SKM-1 (cell line): ENCODE data around the gene PALD1.

Source experiments
- DNase-seq: peaks from one replicate; lab custom pipeline; 2025; ENCODE audit not compliant: unreplicated experiment; lab: John Stamatoyannopoulos, UW

PALD1 gene

DNA sequence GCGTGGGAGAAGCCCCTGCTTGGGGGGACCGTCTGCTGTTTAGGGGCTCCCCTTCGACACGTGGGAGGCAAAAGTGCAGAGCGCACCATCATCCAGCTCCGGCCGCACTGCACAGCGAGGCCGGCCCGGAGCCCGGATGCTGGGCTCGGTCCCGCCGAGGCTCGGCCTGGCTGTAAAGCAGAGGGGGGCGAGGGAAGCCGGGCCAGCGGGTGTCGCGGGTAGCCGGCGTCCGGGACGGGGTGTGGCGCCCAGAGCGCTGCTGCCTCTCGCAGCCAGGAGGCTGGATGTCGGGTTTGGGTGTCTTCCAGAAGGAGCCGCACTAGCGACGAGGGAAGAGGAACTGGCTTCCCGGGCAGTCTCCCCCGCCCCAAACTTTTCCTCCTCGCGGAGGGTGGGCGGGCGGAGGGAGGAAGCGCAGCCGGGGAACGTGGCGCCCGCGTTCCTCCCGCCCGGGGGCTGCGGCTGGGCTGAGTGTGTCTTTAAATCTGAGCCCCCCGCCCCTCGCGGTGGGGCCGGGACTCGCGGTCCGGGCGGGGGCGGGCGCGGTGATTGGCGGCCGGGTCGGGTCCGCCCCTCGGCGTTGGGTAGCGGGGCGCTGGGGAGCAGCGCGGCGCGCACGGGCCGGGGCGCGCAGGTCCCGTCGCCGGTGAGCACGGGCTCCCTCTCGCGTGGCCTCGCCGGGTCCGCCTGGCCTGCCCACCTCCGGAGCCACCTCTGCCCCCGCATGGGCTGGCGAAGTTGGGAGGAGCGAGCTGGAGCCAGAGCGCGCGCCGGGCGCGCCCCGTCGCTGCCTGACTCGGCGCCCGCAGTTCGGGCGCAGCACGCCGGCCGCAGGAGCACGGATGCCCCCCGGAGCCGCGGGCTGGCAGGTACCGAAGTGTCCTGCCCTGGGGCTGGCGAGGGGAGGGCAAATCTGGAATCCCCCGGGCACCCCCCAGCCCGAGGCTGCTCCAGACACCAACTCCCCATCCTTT lies at the start of gene PALD1:
TSS of gene PALD1 (plus strand) at position 577 of the 974 bp plus-strand sequence. CDS start 47,185 bp downstream, outside the sequence.
- DNase-seq, result peak; percentile 40

DNA sequence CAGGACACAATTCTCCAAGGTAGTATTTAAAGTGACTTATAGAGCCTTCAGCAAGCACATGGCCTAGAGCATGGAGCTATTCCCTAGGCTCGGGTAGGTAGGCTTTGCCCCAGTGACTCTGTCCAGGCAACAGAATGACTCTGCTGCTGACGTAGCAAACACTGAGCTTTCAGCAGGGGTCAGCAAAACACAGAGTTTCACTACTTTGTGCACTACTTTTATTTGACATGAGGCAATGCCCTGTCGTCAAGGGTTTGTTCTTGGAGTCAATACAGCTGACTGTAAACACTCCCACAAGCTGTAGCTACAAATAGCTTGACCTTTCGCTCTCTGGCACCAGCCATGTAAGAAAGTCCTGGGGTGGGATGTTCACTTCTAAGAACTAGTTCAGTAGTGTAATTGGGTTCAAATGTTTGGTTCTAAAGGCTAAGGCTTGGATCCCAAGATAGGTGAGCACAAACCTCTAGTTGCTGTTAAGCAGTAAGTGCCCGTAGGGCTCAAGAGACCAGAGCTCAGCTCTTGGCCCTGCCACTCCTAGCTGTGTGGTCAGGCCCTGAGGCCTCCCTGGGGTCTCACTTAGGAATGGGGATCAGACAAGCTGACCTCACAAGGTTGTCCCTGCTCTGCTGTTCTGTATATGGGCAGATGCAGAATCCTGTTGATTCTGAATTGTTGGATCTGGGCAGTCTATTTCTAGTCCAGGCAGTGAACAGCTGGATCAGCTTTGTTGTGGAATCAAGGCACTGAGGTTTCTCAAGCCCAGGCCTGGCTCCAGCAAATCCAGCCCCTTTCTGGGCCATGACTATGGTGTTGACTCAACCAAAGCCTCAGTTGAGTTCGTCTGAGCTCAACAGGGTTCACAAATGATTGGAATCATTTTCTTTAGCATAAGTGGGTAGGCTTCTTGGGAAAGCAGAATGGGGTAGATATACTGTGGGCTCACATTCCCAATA lies 47.8 kb upstream of the PALD1 start:
- no peak for DNase-seq

DNA sequence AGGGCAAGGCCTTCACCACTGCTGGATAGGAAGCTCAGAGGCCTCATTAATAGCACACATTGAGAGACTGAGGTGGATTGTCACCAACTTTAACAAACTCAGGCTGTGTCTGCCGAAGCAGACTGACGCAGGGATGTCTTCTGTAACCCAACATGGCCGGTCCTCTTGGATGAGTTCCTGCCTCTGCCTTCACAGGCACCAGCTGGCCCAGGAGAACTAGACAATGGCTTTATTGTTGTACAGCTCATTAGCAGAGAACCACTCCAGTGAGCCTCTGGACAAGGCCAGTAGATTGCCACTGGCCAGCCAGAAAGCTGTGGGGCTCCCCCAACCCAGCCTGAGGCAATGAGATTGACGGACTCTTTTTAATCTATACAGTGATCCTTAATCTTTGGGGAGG lies 46.5 kb upstream of the PALD1 start:
- DNase-seq, result no peak

DNA sequence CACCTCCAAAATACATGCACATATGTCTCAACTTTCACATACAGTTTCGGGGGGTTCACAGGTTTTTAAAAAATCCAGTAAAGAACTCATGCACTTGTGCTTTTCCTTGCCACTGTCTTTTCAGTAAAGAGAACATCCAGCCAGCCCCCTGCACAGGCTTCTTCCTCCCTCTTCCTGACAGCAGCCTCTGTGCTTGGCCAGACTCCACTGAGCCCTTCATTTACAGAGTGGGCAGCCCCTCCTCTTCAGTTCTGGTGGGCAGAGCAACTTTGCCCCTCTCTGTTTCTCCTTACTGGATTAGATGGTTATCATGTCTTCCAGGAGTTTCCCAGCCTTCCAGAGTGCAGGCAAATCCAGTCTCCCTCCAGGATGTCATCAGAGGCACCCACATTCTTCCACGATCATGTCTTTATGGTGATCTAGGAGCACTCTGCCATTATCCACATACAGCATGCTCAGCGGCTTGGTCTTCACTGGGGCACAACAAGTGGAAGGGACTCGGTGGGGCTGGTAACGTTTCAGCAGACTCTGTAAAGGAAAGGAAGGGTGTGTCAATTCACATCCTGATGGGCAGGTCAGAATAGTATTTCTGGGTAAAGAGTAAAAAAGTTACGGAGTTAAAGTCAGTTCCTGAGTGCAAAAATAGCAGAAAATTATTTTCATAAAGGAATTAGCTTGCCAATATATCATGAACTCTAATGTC lies 45.9 kb upstream of the PALD1 start:
- DNase-seq, result no peak

DNA sequence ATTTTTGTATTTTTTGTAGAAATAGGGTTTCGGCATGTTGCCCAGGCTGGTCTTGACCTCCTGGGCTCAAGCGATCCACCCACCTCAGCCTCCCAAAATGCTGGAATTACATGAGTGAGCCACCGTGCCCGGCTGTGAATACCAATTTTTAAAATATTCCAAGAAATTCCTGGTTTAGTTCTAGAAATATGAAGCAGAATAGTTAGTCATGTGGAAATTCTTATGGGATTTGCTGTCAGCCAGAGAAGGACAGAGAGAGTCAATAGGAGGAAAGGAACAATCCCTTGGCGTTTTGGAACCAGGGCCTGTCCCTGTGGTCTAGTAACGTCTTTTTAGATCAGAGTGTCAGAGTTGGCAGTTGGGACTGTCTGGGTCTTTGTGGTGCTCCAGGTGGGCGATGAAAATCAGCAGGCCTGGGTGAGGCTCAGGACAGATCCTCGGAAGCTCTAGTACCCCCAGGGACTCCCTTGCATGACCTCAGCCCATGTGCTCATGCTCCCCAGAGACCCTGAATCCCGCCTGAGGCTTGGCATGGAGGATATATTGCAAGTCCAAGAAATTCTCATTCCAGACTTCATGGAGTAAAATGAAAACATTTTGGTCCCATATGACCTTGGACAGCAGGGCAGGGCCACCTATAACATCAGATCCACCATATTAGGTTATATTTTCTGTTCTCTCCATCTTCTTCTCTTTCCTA lies 44.8 kb upstream of the PALD1 start:
- DNase-seq, result no peak

DNA sequence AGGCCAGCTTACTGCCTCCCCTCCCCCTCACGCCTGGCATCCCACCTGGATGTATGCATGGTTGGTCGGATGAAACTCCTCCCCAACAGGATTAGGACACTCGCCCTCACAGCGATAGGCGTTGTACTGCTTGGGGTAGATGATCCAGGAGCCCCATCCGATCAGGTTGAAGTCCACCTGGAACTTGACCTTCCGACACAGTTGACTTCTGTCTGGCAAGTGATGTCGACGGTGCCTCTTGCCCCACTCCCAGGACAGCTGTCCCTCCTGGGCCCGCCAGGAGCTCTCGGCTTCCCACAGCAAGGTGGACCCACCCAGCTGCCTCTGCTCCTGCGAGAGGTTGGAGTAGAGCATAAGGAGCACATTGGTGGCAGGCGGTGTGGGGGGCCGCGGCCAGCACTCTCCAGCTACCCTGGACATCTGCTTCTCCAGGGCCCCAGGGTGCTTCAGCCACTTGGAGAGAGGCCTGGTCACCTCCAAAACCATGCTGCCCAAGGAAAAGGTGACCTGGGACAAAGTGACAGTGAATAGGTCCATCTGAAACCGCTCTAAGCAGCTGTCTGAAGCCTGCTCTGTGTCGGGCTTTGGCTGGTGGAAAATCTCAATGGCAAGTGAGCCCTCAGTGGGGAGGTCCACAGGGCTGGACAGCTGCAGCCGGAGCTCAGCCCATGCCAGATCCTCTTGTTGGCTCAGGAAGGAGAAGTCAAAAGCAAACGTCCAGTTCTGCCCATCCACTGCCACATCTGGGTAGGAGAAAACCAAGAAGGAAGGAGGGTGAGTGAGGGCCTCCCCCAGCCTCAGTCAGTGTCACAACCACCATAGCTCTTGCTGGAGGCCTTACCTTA lies 43.1 kb upstream of the PALD1 start:
- DNase-seq, result no peak

DNA sequence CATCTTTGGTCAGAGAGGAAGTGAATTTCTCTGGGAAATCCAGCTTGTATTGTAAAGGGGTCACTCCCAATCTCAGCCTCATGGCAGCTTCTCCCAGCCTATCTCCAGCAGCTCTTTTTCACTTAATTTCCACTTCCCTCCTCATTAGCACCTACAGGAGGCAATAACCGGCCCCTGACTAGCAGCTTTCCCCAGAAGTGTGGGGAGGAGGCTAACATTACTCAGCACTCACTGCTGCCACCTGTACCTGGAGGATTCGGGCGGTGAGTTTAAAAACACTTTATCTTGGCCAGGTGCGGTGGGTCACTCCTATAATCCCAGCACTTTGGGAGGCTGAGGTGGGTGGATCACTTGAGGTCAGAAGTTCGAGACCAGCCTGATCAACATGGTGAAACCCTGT lies 40.8 kb upstream of the PALD1 start:
- DNase-seq, result no peak

DNA sequence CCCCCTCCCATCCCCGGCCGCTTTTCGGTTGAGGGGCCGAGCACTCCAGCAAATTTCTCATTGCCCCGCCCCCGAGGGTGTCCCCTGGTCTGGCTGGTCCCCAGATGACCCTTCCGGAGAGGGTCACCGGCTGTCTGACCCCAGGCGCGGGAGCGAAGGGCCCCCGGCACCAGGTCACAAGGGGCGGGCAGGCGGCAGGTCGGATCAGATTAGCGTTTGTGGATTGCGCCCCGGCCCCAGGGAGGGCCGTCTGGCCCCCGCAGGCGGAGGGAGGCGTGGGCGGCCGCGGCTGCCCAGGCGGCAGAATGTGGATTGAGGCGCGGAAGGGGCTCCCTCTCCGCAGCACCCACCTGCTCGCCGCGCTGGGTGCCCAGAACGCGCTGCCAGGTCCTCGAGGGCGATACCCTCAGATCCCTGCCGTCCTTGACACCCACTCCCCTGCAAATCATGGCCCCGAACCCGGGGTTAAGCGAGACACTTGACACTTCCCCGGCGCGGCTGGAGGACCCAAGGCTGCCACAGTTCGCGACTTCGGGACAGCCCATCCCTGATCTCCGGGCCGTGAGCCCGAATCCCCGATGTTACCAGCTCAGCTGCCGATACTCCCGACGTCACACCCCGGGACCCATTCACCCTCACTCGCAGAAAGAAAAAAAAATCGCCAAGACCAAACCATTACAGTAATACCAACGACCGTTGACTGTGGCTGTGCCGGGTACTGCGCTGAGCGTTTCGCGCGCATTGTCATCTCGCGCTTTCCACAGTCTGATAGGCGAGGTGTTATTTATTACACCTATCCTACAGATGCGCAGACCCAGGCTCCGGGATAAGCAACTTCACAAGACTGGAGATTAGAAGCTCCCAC lies 38.0 kb upstream of the PALD1 start:
- no peak for DNase-seq

DNA sequence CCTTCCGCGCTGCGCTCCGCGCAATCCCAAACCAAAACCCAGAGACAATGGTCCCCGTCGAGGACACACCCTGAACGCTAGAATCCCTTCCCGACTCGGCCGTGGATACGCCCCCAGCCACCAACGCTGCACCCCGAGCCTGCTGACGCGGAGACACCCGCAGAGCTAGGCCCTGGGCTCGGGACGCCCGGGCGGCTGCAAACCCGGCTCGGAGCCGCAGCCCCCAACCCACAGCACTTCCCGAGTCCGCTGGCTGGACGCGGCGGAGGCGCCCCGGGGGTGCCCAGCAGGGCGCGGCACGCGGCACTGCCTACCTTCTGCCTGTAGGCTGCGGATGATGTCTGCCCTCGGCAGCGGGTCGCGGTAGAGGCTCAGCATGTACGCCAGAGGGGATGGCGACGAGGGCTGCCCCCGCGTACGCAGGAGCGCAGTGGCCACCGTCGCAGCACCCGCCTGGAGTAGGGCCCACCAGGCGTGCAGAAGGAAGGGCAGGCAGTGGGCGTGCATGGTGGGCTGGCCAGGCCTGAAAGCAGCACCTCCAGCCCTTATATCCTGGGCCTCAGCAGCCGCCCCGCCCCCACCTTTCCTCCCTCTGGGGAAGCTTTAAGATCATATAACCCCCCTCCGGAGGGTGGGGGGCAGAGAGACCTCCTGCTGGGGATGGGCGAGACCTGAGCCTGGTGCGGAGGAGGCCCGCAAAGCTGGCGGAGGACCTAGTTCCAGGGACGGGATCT lies 37.2 kb upstream of the PALD1 start, which contains the start of gene NODAL:
TSS of gene NODAL (minus strand) at position 521 of the 734 bp plus-strand sequence. CDS start at position 507, 14 bp downstream.
- DNase-seq, result no peak

DNA sequence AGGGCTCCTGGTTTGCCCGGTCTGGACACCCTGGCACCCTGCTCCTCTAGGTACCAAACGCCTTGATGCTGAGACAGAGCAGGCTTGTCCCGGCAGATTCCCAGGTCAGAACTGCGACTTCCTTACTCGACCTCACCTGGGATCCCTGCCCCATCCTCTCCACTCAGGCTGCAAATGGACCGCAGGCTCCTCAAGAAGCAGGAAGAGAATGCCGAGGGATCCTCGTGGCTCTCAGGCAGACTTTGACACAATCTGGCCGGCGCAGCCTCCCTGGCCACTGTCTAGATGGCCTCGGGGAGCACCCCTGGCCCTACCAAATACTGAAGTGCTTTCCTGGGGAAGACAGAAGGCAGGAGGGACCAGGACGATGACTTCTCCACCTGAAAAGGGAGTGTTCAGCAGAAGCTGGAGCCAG lies 36.7 kb upstream of the PALD1 start:
- no peak for DNase-seq

DNA sequence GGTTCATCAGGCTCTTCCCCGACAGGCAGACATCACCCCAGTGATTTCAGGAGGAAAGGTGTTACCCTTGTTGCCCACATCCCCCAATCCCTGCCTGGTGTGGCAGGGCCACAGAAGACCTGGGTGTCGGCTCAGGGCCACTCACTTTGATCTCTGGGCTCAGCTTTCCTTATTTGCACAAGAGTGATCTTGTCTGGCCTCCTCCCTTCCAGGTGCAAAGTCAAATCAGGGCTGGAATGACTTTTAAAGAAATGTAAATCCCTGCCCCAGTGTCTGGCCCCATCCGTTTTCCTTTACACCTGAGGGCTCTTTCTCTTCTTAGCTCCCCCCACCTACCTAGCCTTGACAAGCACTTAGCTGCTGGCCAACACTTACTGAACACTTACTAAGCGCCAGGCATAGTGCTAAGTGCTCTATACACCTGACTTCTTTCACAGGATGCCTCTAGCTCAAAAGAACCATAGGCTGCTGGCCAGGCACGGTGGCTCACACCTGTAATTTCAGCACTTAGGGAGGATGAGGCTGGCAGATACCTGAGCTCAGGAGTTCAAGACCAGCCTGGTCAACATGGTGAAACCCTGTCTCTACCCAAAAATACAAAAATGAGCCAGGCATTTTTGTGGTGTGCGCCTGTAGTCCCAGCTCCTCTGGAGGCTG lies 36.1 kb upstream of the PALD1 start:
- no peak for DNase-seq

DNA sequence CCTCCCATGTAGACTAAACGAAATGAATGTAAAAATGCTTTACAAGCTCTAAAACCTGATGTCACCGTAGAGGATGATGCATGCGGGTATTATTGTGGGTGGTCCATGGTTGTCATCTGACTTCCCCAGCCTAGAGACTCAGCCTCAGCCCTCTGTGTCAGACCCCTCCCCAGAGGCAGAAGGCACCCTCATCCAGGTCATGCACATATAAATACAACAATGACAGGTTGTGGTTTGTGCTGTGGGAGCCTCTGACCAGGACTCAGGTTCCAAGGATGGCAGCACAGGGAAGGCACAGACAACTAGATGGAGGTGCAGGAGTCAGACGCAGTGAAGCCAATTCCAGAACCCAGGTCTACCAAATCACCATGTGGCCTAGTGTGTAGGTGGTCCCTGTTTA lies 33.8 kb upstream of the PALD1 start:
- DNase-seq, result no peak

DNA sequence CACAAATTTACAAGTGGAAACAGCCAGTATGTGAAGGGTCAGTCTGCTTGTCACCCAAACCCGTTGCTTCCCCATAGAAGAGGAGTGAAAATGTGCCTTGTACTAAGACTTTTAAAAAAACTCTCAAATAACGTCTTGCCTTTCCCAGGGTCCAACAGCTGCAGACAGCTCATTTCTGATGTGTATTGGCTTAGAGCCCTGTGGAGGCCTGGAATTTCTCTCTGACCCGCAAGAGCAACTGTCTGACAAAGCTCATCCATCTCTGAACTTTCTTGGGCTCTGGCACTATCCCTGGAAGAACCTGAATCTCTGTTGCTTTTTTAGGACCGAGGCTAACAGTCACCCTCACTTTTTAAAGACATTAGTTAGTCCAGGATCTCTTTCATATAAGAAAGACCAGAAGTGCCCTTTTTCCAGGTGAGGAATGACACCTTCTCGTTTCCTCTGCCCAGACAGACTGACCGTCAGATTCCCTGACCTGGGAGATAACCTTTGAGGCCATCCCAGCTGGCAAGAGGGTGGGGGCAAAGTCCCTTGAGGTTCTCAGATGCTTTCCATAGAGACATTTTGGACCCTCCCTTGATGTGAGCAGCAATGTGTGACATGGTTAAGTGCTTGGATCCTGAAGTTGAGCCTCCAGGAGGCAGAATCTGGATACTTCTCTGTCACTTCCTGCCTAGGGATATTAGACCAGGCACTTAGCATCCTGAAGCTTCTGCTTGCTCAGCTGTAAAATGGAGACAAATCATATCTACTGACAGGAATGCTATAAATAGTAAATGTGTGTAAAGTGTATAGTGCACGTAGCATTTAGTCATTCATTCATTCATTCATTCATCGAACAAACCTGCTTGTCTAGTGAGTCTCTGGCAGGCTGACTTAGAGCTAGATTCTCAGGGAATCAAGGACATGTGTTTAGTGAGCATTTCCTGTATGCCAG lies 32.6 kb upstream of the PALD1 start:
- DNase-seq, result no peak

DNA sequence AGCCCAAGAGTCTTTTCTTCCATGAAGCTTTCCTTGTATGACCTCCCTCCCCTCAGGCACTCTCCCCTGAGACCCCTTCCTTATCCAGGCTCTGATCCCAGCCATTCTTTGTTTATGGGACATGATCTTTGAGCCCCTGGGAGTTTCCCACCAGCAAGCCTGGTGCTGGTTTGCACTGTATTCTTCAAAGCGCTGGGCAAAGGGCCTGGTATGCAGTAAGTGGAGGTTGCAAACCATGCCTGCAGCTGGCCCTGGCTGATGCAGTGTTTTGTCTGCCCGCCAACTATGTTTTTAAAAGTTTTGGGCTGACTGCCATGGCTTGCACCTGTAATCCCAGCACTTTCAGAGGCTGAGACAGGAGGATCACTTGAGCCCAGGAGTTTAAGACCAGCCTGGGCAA lies 30.3 kb upstream of the PALD1 start:
- no peak for DNase-seq

DNA sequence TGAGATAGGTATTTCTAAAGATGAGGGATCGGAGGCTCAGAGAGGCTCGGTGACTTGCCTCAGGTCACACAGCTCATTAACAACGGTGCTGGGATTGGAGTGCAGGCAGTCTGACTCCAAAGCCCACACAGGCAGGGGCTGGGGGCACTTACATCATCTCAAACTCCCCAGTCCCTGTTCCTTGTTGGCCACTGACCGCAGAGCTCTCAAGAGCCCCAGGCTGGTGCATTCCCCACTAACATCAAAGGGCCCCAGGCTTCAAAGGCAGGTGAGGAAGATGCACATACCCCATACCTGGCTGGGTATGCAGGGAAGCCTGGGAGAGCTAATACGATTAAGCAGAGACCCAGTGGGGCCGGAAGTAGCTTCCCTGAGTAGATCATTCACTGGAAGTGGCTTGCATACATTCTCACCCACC lies 23.3 kb upstream of the PALD1 start:
- no peak for DNase-seq

DNA sequence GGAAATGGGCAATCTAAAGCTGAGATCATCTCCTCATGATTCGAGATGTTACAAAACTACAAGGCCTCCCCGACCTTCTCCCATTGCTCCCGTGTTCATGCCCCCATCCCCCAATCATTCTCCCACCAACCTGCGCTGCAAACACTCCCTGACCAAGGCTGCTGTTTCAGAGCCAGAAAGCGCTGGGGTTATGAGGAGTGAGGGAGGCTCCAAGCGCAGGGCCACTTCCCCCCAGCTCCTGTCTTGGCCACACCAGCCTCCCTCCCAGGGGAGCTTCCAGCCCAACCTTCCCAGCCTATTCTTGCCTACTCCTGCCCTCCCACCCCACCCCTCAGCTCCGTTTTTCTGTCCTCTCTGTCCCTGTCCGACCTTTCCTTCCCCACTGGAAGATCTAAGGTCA lies 22.4 kb upstream of the PALD1 start:
- DNase-seq, result no peak
